Skeletal muscle tissue (tissue), 4 donors: Measurements from ENCODE around the gene PDCL3. TPM values are rescaled to one million over a fixed set of nuclear protein-coding genes. Genes with fewer than 3 reads are reported as not detected.

Experiments
- H3K27ac ChIP-seq: one replicate; pipeline ENCODE4 v1.7.0; 2013; ENCODE audit warnings: mild to moderate bottlenecking, low read depth, low read length, inconsistent platforms
- H3K27me3 ChIP-seq, 3 donors: one replicate each; pipeline ENCODE4 v1.7.0; 2013; ENCODE audit warnings: low read length in 3 of 3; ENCODE audit not compliant: control insufficient read depth in 3 of 3, insufficient read depth in 3 of 3
- H3K36me3 ChIP-seq, 3 donors: one replicate each; pipeline ENCODE4 v1.7.0; 2013; ENCODE audit warnings: low read length in 3 of 3; ENCODE audit not compliant: control insufficient read depth in 3 of 3, insufficient read depth in 3 of 3
- H3K4me1 ChIP-seq, 3 donors: one replicate each; pipeline ENCODE4 v1.7.0; 2013; ENCODE audit warnings: low read length in 3 of 3, mild to moderate bottlenecking in 3 of 3; ENCODE audit not compliant: control insufficient read depth in 3 of 3, insufficient read depth in 3 of 3
- H3K4me3 ChIP-seq, 3 donors: one replicate each; pipeline ENCODE4 v1.7.0; 2013; ENCODE audit warnings: low read length in 3 of 3
- H3K9ac ChIP-seq, 3 donors: one replicate each; pipeline ENCODE4 v1.7.0; 2013; ENCODE audit warnings: low read length in 3 of 3, mild to moderate bottlenecking in 3 of 3, moderate library complexity in 2 of 3, low read depth in 1 of 3
- H3K9me3 ChIP-seq, 3 donors: one replicate each; pipeline ENCODE4 v1.7.0; 2013; ENCODE audit warnings: low read length in 3 of 3; ENCODE audit not compliant: control insufficient read depth in 3 of 3
- total RNA-seq: library from RNA; depleted of rRNA; stranded (reverse); fragments of >200 nt; gene quantifications from one replicate; pipeline ENCODE4 v1.2.3, GENCODE V29; 2014
- donor health status: Osteomylitis.

Gene PDCL3
- total RNA-seq, result 15.7 TPM

DNA sequence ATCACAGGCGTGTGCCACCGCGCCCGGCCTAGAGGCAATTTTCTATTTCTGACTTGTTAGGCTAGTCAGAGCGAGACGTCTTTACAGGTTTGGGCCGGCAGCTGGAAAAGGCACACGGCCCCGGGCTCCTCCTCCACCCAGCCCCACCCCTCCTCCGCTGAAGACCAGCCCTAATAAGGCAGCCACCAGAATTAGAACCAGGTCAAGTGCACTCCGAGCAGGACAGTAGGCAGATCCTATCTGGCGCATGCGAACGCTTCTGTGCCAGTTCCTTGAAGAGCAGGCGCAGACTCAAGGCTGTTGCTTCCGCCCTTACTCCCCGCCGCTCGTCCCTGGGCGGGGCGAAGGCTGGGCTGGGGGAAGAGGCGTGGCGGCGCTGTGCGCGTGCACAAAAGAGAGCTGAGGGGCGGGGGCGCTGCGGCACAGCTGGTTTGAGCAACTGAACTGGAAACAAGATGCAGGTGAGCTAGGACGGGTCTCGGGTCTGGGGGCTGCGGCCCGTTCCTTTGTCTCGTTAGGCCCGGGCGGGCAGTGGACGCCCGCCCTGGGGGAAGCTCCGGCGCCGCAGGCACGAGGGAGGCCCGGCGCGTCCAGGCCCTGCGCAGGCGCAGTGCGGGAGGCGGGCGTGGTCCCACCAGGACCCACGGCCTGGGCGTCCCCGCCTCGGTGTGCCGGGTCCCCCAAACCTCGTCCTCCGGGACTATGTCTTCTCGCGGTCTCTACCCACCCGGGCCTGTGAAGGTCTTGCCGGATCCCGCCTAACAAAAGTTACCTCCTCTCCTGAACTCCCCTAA lies at the start of gene PDCL3:
TSS of gene PDCL3 (plus strand) at position 381 of the 794 bp plus-strand sequence. CDS start at position 456, 75 bp downstream.
- peak within 1 kb of the TSS; percentile 93 for H3K27ac ChIP-seq
- no peaks in the 10 kb centered on the region for H3K27me3 ChIP-seq

DNA sequence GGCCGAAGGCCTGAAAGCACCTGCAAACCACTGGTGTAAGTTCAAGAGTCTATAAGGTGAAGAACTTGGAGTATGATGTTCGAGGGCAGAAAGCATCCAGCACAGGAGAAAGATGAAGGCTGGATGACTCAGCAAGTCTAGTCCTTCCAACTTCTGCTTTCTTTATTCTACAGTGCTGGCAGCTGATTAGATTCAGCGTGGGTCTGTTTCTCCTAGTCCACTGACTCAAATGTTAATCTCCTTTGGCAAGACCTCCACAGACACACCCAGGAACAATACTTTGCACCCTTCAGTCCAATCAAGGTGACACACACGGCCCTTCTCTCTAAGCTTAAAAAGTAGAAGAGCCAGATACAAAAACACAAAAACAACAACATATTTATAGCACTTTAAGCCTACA lies 49.1 kb upstream of the PDCL3 start:
- Histone ChIP-seq H3K4me3 (no peak overlapping the region), H3K27me3 (no peaks in the 10 kb centered on the region), H3K9ac (no peak overlapping the region), H3K4me1 (no peaks in the 10 kb centered on the region), H3K27ac (no peak overlapping the region), H3K36me3 (no peaks in the 10 kb centered on the region), H3K9me3 (no peaks in the 10 kb centered on the region)

More for the DNA sequence above, at the start of gene PDCL3:
- Histone ChIP-seq H3K9ac (peak within 1 kb of the TSS; percentile 94 to 96 (median 94)), H3K9me3 (no peaks in the 10 kb centered on the region), H3K36me3 (peaks cover 11 to 16% (median 15%) of the 10 kb centered on the region in 3 donors), H3K4me3 (peak within 1 kb of the TSS; percentile 86 to 92 (median 91)), H3K4me1 (peaks cover 3 to 12% (median 8%) of the 10 kb centered on the region in 3 donors)

DNA sequence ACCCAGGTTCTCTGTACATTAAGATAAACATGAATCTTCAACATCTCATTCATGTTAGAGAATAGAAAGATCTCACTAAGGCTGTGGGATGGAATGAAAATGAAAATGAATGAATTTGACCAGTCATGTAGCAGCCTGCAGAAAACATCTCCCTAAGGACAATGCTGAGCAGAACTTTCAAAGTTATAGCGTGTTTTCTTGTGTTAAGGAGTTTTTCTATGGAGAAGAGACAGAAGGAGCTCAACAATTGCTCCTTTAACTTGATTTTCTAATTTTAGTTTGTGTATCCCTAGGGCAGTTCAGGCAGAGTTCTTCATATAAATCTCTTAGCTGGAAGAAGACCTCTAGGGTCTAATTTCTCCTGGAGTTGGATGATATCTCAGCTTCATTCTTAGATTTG lies 45.2 kb upstream of the PDCL3 start:
- Histone ChIP-seq H3K9me3 (no peaks in the 10 kb centered on the region), H3K4me1 (no peaks in the 10 kb centered on the region), H3K4me3 (no peak overlapping the region), H3K36me3 (no peaks in the 10 kb centered on the region), H3K27ac (no peak overlapping the region), H3K27me3 (no peaks in the 10 kb centered on the region), H3K9ac (no peak overlapping the region)

DNA sequence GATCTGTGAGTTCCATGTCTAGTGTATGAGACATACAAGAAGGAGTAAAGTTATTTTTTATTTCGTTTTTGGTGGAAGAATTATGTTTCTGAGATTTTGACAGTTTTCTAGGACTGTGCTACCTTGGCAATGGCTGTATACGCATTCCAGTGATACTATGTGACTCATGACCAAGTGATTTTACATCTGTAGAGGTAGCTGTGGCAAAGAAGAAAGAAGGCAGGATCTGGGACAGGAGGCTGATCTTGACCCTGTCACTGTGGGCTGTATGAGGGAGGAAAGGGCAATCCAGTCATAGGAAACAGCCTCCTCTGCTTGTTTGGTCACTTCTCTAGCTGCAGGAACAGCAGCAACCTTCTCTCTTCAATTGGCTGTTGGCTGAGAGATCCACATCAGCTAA lies 44.0 kb upstream of the PDCL3 start:
- H3K4me3 ChIP-seq, result no peak overlapping the region
- H3K27me3 ChIP-seq, result no peaks in the 10 kb centered on the region
- H3K4me1 ChIP-seq, result no peaks in the 10 kb centered on the region
- H3K27ac ChIP-seq, result no peak overlapping the region
- H3K9me3 ChIP-seq, result no peaks in the 10 kb centered on the region
- no peak overlapping the region for H3K9ac ChIP-seq
- H3K36me3 ChIP-seq, result no peaks in the 10 kb centered on the region

DNA sequence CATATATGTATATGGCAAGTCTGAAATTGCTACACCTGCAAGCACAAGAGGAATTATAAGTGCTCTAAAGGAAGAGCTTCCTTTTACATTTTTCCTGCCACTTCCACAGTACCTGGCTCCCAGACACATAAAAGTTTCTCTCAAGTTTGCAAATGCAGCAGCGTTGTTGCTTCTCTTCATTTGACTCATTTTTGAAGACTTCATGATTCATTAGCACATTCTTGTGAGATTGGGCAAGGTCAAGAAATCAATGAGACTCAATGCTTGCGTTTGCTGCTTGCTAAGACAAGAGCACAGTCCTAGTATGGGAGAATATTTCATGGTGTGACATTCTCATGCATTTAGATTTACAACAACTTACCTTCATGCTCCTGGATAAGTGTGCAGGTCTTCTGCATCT lies 42.6 kb upstream of the PDCL3 start:
- H3K9ac ChIP-seq, result no peak overlapping the region
- H3K27me3 ChIP-seq, result no peaks in the 10 kb centered on the region
- no peaks in the 10 kb centered on the region for H3K36me3 ChIP-seq
- H3K4me3 ChIP-seq, result no peak overlapping the region
- H3K27ac ChIP-seq, result no peak overlapping the region
- H3K4me1 ChIP-seq, result no peaks in the 10 kb centered on the region
- H3K9me3 ChIP-seq, result no peaks in the 10 kb centered on the region

DNA sequence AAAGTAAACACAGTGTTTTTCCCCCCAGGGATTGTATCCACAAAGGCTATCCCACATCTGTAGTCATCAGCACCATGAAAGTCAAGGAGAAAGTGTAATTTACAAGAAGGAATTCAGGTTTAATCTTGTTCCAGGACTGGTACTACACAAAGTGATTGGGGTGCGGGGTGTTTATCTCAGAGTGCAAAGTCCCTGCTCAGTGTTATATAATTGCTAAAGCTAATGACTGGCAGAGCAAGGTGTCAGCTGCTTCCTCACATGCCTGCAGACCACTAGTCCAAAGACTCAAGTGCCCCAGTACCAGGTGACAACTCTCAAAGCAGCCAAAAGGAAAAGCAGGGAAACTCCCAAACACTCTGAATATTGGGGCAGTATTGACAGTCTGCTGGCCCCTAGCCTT lies 40.4 kb upstream of the PDCL3 start:
- Histone ChIP-seq H3K27me3 (no peaks in the 10 kb centered on the region), H3K9ac (no peak overlapping the region), H3K36me3 (no peaks in the 10 kb centered on the region), H3K4me3 (no peak overlapping the region), H3K9me3 (no peaks in the 10 kb centered on the region), H3K27ac (no peak overlapping the region), H3K4me1 (no peaks in the 10 kb centered on the region)

DNA sequence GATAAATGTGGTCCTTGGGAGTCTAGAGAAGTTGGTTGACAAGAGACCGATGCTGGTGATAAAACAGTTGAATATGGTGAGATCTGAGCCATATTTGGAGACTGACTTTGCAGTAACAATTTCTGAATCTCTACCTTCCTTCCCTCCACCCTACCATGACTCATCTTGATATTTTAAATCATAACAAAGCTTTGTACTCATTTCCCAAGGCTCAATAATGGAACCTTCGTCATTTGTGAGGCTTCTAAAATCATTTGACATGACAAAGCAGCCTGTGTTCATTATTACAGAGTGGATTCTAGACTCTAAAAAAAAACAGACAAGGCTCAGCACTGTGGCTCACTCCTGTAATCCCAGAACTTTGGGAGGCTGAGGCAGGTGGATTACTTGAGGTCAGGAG lies 38.5 kb upstream of the PDCL3 start:
- no peak overlapping the region for H3K27ac ChIP-seq
- H3K9me3 ChIP-seq, result no peaks in the 10 kb centered on the region

DNA sequence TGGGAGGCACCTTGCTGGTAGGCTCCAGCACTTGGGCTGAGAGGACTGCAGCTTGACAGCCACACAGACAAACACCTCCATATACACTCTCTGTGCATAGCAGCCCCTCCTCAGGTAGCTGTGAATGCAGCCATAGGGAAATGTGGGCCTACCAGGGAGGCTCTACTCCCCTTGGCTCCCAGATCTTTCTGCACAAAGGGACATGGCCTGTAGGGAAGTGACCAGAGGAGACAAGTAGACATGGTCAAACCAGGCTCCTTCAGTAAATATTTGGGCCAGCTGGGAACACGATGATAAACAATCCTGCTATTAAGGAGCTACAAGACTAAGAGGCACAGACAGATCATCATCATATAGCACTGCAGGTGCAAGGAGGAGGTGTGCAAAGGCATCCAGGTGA lies 35.9 kb upstream of the PDCL3 start:
- Histone ChIP-seq H3K27me3 (peaks cover 0 to 3% (median 0%) of the 10 kb centered on the region in 3 donors), H3K4me1 (no peaks in the 10 kb centered on the region), H3K27ac (no peak overlapping the region), H3K9me3 (no peaks in the 10 kb centered on the region), H3K4me3 (no peak overlapping the region), H3K36me3 (no peaks in the 10 kb centered on the region), H3K9ac (no peak overlapping the region)

More for the DNA sequence above, 38.5 kb upstream of the PDCL3 start:
- H3K9ac ChIP-seq, result no peak overlapping the region
- H3K27me3 ChIP-seq, result no peaks in the 10 kb centered on the region
- no peaks in the 10 kb centered on the region for H3K4me1 ChIP-seq
- H3K36me3 ChIP-seq, result no peaks in the 10 kb centered on the region
- H3K4me3 ChIP-seq, result no peak overlapping the region

DNA sequence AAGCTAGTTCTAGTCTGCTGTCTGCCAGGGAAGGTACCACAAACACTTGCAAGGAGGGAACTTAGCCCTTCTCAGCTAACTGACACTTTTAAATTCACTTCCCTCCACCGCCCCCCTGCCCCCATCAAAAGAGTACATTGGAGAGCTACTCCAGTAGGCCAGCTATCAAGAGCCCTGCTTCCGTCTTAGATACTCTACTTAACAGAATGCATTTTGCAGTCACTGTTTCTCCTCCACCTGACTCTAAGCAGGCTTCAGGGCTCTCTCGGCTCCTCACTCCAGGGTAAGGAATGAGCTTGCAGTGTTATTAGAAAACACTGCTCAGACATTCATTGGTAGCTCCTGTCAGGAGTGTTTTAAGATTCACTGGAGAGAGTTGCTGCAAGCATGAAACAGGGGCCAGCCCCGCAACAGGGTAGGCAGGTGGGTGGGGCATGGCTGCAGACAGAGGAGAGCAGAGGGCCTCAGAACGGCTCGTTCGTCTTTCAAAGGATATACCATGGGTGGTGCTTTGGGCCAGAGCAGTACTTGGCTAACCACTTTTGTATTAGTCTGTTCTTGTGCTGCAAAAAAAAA lies 35.3 kb upstream of the PDCL3 start:
- Histone ChIP-seq H3K9ac (no peak overlapping the region), H3K36me3 (no peaks in the 10 kb centered on the region), H3K27ac (no peak overlapping the region), H3K27me3 (peaks cover 0 to 3% (median 0%) of the 10 kb centered on the region in 3 donors), H3K4me1 (no peaks in the 10 kb centered on the region), H3K9me3 (no peaks in the 10 kb centered on the region), H3K4me3 (no peak overlapping the region)

DNA sequence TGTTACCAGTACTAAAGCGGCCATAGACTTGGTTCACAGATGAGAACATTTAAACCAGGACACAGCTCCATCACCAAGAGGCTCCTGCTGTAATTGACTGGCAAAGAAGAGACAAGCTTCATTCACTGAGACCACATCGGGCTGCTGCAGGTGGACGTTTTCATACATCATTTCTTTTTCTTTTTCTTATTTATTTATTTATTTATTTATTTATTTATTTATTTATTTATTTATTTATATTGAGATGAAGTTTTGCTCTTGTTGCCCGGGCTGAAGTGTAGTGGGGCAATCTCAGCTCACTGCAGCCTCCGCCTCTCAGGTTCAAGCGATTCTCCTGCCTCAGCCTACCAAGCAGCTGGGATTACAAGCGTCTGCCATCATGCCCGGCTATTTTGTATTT lies 33.6 kb upstream of the PDCL3 start:
- Histone ChIP-seq H3K27me3 (peaks cover 0 to 3% (median 0%) of the 10 kb centered on the region in 3 donors), H3K36me3 (no peaks in the 10 kb centered on the region), H3K9ac (no peak overlapping the region), H3K9me3 (peaks cover 0 to 5% (median 0%) of the 10 kb centered on the region in 3 donors), H3K27ac (no peak overlapping the region), H3K4me1 (no peaks in the 10 kb centered on the region), H3K4me3 (no peak overlapping the region)
